ENCODE data around the gene NAA10. TPM values are rescaled to one million over a fixed set of nuclear protein-coding genes. Genes with fewer than 3 reads are reported as not detected.

NAA10 gene
- total RNA-seq, 1 donor from 2014 or later = 113 TPM

DNA sequence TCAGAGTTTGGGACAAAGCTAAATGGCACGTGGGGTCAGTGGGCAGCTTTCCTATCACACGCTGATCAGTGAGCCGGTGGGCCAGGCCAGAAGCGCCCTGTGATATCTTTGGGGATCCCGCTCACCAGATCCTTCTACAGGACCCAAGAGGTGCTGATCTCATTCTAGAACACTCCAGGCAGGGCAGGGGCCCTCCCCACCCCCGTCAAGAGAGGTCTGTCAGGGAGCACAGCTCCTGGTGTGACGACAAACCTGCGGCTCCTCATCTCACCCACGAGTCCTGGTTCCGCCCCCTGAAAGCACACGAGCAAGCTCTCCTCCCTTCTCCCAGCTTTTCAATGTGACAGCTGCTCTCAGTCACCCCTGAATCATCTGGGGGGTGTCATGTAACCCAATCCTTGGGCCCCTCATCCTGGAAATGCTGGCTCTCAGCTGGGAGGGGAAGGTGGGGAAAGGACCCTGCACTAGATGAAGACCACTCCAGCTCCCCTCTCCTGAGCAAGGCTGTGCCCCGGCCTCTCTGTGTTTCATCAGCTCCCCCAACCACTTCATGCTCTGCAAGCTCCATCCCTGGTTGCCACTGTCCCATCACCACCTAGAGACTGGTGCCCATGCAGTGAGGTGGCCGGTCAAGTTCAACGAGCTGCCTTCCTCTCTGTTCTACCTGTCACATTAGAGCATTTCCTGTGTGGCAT, 32.2 kb upstream of the NAA10 start:
- DNase-seq (ENCODE audit: low read depth, low spot score) = no peak

DNA sequence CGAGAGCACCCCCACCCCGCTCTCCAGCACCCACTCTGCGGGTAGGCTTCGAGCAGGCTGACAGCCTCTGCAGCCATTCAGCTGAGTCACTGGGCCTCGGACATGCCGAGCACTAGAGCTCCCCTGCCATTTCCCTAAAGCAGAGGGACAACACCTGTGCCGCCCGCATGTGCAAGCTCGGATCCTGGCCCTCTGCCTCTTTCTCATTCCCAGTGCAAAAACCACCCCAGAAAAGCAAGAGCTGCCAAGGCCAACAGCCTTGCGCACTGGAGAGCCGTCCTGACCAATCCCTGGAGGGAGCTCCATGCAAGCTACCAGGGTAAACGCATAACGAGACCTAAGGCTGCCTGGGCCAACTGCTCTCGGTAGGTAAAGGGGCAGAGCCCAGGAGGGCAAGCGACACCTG, 31.4 kb upstream of the NAA10 start:
- DNase-seq (ENCODE audit: low read depth, low spot score) = no peak

DNA sequence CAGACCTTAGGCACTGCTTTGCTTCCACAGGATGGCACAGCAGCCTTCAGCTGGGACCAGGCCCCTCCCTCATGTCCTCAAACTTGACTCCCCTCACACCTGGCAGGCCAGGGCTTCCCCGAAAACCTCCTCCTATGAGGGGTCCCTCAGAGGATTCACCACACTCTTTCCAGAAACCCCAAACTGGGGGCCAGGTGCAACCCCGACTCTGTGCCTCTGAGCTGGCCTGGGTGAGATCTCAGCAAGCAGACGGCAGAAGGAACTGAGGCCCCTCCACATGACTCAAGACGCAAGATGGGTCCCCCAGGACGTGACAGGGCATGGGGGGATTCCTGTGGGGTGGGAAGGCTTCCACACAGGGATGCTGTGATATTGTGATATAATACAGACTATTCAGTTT, 30.6 kb upstream of the NAA10 start:
- DNase-seq (ENCODE audit: low read depth, low spot score) = no peak

DNA sequence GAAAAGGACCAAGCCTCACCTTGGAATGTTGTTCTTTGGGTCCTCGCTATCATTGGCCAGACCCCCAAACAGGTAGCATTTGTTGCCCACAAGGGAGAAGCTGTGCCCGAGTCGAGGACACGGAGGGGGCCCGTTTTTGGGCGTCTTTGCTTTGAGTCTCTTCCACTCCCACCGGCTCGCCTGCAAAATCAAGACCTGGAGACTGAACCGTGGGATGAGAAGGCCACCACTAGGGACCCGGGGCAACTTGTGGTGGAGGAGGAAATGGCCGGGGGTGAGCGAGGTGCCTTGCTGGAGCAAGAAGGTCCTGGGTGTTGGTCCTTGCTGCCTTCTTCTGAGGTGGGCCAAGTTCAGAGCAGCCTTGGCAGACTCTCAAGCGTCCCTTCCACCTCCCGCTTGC, 29.3 kb upstream of the NAA10 start:
- no peak for DNase-seq (ENCODE audit: low read depth, low spot score)

DNA sequence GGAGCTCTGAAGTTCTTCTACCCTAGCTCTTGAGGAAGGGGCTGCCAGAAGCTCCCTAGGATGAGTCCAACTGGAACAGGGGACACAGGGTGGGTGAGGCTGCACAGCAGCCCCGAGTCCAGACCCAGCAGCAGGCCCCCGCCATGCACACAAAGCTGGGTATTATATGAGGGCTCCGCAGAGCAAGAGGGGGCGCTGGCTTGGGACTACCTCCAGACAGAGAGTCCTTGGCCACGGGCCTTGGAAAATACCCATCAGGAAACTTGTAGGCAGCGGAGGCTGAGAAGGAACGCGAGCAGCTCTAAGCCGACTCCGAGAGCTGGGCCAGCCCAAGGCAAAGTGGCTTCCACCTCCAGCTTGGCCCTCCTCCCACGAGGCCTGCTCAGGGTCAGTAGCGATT, 28.7 kb upstream of the NAA10 start:
- no peak for DNase-seq (ENCODE audit: low read depth, low spot score)

DNA sequence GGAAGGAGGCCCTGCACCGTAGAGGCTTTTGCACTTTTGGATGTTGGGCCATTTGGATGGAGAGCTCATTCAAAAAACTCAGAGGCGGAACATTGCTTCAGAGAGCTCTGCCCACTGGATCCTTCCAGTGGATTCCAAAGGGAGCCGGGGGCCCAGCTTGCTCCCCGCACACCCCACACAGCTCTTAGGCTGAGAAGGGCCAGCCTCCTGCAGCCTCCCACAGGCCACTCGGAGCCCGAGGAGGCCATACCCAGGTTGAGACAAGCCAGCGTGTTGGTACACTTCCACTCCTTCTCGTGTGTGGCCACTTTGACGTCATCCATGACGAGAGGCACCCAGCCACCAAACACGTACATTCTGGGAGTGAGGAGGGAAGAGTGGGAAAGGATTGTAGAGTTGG, 26.5 kb upstream of the NAA10 start:
- DNase-seq (ENCODE audit: low read depth, low spot score) = no peak

DNA sequence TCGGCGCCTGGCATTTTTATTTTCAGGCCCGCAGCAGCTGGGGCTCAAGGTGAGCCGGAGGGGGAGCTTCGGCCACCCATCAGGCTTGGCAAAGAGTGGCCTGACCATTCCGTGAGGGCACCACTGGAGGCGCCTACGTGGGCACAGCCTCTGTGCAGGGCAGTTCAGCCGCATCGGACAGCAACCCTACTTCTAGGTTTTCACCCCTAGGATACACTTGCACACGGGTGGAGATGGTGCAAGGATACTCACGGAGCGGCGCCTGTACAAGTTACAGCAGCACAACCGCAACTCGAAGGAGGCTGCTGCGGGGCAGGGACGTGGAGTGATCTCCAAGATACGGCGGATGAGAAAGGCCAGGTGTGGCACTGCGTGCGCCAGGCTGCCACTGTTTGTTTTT, 25.9 kb upstream of the NAA10 start:
- no peak for DNase-seq (ENCODE audit: low read depth, low spot score)

DNA sequence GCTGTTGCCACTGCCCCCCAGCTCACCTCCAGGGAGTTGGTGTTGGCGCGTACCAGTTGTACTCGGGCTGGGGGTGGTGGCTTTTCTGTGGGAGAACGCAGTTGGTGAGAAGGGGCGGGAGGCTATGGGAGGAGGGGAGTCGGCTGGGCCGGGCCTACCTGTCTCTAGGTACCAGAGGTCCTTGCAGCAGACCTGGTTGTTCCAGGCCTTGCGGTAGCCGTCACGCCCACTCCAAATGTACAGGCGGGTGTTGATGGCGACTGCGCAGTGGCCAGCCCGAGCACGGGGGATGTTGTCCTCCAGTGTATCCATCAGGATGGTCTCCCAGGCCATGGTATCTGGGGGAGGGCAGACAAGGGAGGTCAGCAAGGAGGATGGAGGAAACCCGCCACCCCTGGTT, 25.2 kb upstream of the NAA10 start:
- no peak for DNase-seq (ENCODE audit: low read depth, low spot score)

DNA sequence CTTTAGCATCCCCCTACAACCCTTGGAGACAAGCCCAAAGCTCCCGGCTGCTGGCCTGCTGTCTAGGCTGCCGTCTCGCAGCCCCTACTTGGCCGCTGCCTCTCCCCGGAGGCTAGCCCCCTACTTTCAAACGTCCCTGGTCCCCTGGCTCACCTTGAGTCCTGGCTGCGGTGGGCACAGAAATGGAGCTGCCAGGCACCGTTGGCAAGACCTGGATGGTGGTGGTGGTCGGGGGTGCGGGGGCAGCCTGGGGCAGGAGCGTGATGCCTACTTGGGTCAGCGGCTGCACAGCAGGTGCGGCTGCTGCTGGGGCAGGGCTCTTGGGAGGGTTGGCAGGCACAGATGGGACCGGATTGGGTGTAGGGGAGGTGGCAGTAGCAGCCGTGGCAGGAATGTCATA, 24.8 kb upstream of the NAA10 start:
- no peak for DNase-seq (ENCODE audit: low read depth, low spot score)

DNA sequence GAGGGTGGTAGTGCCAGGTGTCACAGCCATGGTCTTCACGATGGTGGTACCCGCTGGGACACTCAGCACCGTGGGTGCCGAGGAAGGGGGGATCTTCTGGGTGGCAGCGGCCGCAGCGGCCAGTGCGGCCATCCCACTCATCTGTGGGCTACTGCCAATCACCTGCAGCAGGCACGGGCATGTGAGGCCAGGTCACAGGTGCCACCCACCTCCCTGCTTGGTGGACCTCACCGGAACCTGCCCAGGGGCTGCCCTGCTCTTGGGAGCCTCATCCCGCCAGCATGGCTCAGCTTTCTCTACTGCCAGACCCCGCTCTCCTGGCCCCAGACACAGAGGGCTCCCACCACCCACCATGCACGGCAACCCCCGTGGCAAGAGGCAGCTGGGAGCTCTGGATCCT, 23.8 kb upstream of the NAA10 start:
- no peak for DNase-seq (ENCODE audit: low read depth, low spot score)

DNA sequence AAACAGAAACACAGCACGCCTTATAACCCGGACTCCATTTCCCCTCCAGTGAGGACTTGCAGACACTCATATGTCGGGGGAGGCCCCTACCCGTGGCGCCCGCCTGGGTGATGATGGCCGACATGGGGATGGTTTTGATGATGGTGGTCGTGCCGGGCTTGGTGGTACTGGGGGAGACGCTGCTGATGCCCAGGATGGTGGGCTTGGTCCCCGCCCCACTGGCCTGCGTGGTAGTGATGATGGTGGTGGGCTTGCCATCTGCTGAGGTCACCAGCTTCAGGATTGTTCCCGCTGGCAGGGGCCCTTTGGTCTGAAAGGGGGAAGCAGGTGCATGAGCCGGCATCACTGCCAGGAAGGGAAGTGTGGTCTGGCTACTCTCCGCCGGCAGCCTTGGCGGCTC, 22.4 kb upstream of the NAA10 start:
- no peak for DNase-seq (ENCODE audit: low read depth, low spot score)

DNA sequence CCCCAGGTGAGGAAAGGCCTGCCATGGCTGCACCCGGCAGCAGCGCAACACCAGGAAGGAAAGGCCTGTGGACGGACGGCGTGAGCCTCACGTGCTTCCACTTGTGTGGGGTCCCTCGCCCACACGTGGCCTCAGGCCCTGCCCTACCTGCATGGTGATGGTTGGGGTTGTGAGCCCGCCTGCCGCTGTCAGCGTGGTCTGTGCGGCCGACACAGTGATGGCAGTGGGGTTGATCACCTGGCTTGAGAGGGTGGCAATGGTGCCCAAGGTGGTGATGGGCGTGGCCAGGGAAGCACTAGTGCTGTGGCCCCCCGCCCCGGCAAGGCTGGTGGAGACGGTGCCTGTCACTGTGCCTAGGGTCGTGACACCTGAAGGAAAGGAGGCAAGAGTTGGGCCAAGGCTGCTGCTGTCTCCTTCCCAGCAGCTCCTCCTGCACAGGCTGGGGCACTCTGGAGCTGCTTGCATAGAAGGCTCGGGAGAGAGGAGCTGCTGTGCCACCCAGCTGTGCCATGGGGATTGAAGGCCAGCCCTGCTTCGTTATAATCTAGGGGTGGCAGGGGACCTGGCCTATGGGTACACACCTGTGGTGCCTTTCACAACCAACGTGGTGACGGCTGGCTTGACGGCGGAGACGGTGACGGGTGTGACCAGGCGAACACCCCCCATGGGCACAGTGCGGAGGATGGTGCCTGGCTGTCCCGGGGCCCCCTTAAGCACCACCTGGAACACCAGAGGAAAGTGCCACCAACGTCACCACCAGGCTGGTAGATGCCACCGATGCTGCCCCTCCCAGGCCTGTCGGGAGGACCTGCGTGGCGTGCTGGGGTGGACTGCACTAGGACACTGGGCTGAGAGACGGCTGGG, 21.4 kb upstream of the NAA10 start:
- no peak for DNase-seq (ENCODE audit: low read depth, low spot score)

DNA sequence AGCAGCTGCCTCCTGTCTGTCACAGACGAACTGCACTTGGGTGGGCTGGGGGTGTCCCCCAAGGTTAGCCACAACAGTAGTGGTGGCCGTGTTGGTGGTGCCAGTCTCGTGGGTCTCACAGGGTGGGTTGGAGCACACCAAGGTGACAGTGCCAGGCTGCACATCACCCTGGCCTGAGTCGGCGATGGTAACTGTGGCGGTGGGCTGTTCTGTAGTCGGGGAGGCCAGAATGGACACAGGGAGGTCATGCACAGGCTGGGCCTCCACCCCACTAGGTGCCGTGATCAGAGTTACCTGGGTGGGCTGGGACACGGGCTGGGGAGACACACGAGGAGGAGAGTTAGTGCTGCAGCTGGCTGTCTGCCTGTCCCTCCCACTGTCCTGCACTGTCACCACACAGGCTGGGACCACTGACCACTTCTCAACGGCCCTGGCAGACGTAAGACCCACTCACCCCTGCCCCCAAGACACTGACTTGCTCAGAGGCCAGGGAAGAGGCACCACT, 20.4 kb upstream of the NAA10 start:
- no peak for DNase-seq (ENCODE audit: low read depth, low spot score)

DNA sequence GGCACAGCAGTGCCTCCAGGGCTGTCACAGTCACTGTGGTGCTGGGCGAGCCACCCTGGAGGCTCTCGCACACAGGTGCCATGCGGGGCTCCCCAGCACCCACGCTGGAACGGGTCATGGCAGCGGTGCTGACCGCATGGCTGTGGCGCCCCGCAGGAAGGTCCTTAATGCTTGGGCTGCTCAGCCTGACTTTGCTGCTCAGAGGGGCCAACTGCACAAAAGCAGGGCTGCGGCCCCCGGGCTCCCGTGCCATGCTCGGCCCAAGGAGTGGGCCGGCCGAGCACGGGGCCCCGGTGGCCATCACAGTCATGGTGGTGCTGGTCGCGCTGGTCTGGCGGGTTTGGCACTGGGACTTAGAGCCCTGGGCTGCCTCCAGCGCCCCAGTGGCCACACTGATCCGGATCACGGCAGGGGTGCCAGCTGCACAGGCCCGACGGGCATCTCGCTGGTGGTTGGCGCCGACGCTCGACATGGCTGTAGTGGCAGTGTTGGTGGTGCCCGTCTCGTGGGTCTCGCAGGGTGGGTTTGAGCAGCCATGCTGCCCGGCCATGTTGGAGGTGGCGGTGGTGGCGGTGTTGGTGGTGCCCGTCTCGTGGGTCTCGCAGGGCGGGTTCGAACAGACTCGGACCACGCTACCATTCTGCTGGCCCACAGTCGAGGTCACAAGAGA, 19.9 kb upstream of the NAA10 start:
- DNase-seq (ENCODE audit: low read depth, low spot score) = no peak

DNA sequence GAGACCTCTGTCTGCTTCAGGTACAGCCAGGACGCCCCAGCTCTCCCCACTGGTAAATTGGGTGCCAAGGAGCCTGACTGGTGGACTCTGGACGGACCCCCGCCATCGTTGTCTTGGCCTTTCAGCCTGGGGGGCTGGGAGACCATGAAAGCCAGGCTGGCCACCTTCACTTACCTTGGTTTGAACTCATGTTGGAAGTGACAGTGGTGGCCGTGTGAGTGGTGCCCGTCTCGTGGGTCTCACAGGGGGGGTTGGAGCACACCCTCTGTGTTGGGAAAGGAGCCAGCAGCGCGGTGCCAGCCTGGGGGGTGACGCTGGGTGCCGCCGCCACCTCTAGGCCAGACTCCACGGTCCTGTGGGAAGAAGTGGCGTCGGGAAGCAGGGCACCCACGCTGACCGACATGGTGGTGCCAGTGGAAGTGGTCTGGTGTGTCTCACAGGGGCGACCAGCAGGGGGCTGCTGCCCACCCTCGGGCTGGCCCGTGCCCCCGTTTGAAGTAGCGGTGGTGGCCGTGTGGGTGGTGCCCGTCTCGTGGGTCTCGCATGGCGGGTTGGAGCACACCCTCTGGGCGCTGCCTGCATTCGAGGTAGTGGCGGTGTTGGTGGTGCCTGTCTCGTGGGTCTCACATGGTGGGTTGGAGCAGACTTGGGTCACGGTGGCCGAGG, 19.2 kb upstream of the NAA10 start:
- no peak for DNase-seq (ENCODE audit: low read depth, low spot score)

DNA sequence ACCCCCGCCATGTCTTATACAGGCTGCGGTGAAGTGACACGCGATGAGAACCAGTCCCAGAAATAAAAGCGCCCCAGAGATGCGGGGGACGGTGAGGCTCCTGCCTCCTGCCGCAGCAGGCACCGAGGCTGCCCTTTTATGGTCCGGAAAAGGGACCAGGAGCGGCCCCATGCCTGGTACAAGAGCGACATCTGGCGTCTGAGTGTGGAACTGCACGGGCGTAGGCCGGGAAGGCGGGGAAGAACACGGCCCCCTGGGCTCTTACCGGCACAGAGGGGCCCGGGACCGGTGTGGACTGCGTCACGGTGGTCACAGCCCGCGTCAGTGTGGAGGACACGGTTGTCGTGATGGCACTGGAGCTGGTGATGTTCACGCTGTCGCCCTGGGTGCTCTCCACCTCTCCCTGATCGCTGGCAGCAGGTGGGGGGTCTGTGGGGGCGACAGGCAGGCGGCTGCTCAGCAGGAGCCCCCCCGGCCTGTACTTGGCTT, 18.5 kb upstream of the NAA10 start:
- DNase-seq (ENCODE audit: low read depth, low spot score) = no peak

DNA sequence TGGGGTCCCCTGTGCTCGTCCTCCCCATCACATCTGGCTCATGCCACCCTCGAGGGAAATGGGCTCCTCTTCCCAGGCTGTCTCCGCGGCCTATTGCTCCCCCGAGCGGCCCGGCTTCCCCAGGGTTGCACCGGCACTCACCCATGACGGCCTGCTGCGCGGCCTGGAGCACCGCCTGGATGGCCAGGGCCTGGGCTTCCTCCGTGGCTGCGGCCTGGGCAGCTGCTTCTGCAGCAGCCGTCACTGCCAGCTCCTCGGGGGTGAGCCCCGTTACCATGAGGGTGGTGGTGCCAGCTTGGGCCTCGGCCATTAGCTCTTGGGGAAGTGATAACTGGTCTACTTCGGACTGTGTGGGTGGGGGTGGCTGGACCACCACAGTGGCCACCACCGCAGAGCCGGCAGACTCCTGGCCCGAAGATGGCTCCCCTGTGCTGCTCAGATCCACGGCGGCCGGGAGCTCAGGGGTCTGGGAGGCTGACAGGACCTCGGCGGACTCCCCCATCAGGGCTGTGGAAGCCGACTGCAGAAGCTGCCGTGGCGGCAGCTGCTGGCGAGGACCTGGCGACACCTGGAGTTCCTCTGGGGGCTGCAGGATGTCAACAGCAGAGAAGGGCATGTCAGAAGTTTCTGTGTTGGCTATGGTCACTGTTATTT, 17.7 kb upstream of the NAA10 start:
- no peak for DNase-seq (ENCODE audit: low read depth, low spot score)

DNA sequence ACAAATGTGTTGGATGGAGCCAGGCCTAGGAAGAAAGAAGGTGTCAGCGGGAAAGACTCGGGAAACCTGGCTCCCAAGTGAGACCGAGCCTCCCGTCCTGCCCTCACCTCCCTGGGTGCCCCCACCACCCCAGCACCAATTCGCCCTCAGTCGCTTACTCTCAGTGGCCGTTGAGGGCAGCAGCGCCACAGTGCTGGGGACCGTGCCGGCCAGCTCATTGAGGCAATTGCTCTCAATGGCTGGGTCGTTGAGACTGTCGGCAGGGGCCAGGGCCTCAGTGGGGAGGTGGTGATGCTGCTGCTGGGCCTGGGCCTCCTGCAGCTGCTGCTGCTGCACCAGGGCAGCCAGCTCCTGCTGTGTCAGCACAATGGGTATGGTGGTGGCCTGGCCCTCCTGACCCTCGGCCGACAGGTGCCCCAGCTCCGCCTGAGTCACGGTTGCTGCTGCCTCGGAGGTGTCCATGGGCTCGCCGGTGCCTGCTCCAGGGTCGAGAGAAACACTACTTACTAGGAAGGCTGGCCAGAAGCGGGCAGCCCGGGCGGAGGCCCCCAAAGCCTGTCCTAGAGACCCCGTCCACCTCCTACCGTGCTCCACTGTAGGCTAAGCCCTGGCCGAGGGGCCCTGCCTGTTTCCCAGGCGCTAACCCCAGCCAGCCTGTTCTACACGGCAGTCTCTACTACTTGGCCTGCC, 17.0 kb upstream of the NAA10 start:
- DNase-seq (ENCODE audit: low read depth, low spot score) = no peak

DNA sequence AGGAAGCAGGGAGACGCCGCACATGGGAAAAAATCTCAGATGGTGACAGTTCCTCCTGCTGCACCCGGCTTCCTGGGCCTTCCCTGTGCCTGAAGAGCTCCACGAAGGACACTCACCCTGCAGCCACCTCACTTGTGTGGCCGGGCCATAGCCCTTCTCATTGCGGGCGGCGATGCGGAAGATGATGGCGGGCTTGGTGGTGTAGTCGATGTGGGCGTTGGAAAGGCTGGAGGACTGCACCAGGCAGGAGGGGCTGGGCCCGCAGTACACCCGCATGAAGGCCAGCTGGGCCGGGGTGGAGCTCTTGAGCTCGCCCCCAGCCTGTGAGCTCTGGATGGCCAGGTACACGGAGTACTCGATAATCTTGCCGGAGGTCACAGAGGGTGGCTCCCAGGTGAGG, 15.3 kb upstream of the NAA10 start:
- DNase-seq (ENCODE audit: low read depth, low spot score) = no peak
